ENCODE results near the gene OR6M1. TPM values are rescaled to one million over a fixed set of nuclear protein-coding genes. Genes with fewer than 3 reads are reported as not detected.

Gene OR6M1
- total RNA-seq, 1 experiment from 2014 or later: not detected

GRCh38 chr11:123773026-123773425, 33.1 kb downstream of the OR6M1 start:
- ChIA-PET CTCF (no interaction called here), POLR2A (no interaction called here)
- no peak overlapping the region for H3K27ac ChIP-seq (ENCODE audit: low read length)
- ATAC-seq: no peak
- H3K27me3 ChIP-seq (ENCODE audit: control insufficient read depth, insufficient read depth, low read length): no peaks in the 10 kb centered on the region
- no peak for DNase-seq (ENCODE audit: low read depth, low spot score)
- TF ChIP-seq SIN3A (IDR thresholded peaks at IDR 0.05; ENCODE audit: borderline replicate concordance, insufficient read depth, low read depth, low read length) (no peak), CTCF (IDR thresholded peaks at IDR 0.05) (no peak), TCF7L2 (IDR thresholded peaks at IDR 0.05; ENCODE audit: low read depth, low read length) (no peak), REST (IDR thresholded peaks at IDR 0.05; ENCODE audit: insufficient read depth in 1 of 2, low read depth in 2 of 2, low read length in 1 of 2) (no peak), POLR2AphosphoS5 (IDR thresholded peaks at IDR 0.05; ENCODE audit: low read depth, low read length) (no peak)
- no TSS peak for BruUV-seq (replicated peaks)
- no peak overlapping the region for H3K4me3 ChIP-seq (ENCODE audit: low read depth in 2 of 2, low read length in 2 of 2)
- H3K4me1 ChIP-seq (ENCODE audit: control insufficient read depth, insufficient read depth, low read length): no peaks in the 10 kb centered on the region
- in situ Hi-C loops (cut with HindIII; ENCODE audit: low pct_unique_long_range_greater_than_20kb, low sequenced_read_pairs): no loop called here
- H3K36me3 ChIP-seq (ENCODE audit: control insufficient read depth, insufficient read depth, low read length): no peaks in the 10 kb centered on the region
- intact Hi-C loops (cut with micrococcal nuclease; ENCODE audit: unreplicated experiment): no loop called here
- H3K9me3 ChIP-seq (ENCODE audit: control insufficient read depth, insufficient read depth, low read depth, low read length): no peaks in the 10 kb centered on the region

- Histone ChIP-seq H3K9me3 (ENCODE audit: control insufficient read depth, insufficient read depth, low read depth, low read length) (no peaks in the 10 kb centered on the region), H3K4me3 (ENCODE audit: low read depth in 2 of 2, low read length in 2 of 2) (no peak overlapping the region), H3K27me3 (ENCODE audit: control insufficient read depth, insufficient read depth, low read length) (no peaks in the 10 kb centered on the region), H3K27ac (ENCODE audit: low read length) (no peak overlapping the region), H3K36me3 (ENCODE audit: control insufficient read depth, insufficient read depth, low read length) (no peaks in the 10 kb centered on the region), H3K4me1 (ENCODE audit: control insufficient read depth, insufficient read depth, low read length) (no peaks in the 10 kb centered on the region)
- intact Hi-C loops (cut with micrococcal nuclease; ENCODE audit: unreplicated experiment): no loop called here
- TF ChIP-seq TCF7L2 (IDR thresholded peaks at IDR 0.05; ENCODE audit: low read depth, low read length): no peak
- no peak for TF ChIP-seq REST (IDR thresholded peaks at IDR 0.05; ENCODE audit: insufficient read depth in 1 of 2, low read depth in 2 of 2, low read length in 1 of 2)
- no peak for TF ChIP-seq POLR2AphosphoS5 (IDR thresholded peaks at IDR 0.05; ENCODE audit: low read depth, low read length)
- no peak for TF ChIP-seq SIN3A (IDR thresholded peaks at IDR 0.05; ENCODE audit: borderline replicate concordance, insufficient read depth, low read depth, low read length)
- no peak for TF ChIP-seq CTCF (IDR thresholded peaks at IDR 0.05)
- ATAC-seq (no peak), DNase-seq (ENCODE audit: low read depth, low spot score) (no peak)
- ChIA-PET POLR2A (no interaction called here), CTCF (no interaction called here)
- no TSS peak for BruUV-seq (replicated peaks)
- in situ Hi-C loops (cut with HindIII; ENCODE audit: low pct_unique_long_range_greater_than_20kb, low sequenced_read_pairs): no loop called here
These were observed 34.5 kb downstream of the OR6M1 start for GRCh38 chr11:123771664-123772063.
